ENCODE measurements around the gene GDPD5.

The GDPD5 gene

GRCh38 chr11:75439495-75440120, 86.1 kb downstream of the GDPD5 start:
- in situ Hi-C loops (cut with MboI; ENCODE audit: low pct_unique_long_range_greater_than_20kb, low sequenced_read_pairs): no loop called here
- no peak for DNase-seq

- in situ Hi-C loops (cut with MboI; ENCODE audit: low pct_unique_long_range_greater_than_20kb, low sequenced_read_pairs): no loop called here
- no peak for DNase-seq
Measured at GRCh38 chr11:75439026-75439425, 86.7 kb downstream of the GDPD5 start.

DNA sequence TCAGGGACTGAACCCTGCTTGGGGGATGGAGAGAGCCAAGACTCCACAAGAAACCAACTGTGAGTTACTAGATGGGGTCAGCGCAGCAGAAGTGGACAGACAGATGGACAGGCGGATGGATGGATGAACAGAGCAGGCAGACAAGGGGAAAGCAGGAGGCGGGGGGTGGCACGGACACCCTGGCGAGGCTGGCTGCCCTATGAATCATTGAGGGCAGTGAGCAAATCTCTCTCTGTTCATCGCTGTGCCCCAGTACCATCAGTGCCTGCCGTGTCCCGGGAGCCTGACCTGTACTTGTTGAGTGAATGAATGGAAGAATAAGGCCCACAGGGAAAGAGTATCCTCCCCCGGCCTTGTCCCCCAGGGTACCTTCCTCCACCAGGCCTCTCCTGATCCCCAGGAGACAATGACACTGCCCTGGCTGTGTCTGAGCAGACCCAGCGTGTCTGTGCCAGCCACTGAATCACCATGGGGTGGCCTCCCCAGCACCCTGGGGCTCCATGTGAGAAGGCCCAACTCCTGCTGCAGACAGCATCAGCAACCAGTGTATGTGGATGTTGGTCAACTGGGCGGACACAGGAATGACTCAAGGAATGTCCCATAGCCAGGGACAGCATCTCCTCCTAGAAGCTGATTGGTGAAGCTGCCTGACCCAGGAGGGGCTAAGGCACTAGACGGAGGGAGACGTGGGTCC, 87.6 kb downstream of the GDPD5 start:
- no peak for DNase-seq
- in situ Hi-C loops (cut with MboI; ENCODE audit: low pct_unique_long_range_greater_than_20kb, low sequenced_read_pairs): no loop called here

DNA sequence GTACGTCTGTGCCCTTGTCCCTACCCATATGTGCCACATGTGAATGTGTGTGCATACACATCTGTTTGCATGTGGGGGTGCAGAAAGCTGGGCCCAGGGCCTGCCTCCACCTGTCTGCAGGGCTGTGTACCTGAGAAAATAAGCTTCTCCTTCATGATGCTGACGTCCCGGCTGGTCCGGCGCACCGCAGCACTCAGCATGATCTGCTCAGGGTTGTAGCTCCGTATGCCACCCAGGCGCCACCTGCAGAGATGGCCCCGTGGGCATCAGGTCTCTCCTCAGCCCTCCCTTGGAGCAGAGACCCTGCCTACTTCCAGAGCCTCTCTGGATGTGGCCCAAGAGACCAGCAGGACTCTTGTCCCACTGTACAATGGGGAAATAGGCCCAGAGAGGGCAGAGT, 88.9 kb downstream of the GDPD5 start:
- no peak for DNase-seq
- in situ Hi-C loops (cut with MboI; ENCODE audit: low pct_unique_long_range_greater_than_20kb, low sequenced_read_pairs): no loop called here

GRCh38 chr11:75435571-75435925, 90.2 kb downstream of the GDPD5 start:
- in situ Hi-C loops (cut with MboI; ENCODE audit: low pct_unique_long_range_greater_than_20kb, low sequenced_read_pairs): no loop called here
- DNase-seq: no peak

GRCh38 chr11:75434886-75435570, 90.7 kb downstream of the GDPD5 start:
- in situ Hi-C loops (cut with MboI; ENCODE audit: low pct_unique_long_range_greater_than_20kb, low sequenced_read_pairs): no loop called here
- no peak for DNase-seq

GRCh38 chr11:75434051-75434450, 91.7 kb downstream of the GDPD5 start:
- in situ Hi-C loops (cut with MboI; ENCODE audit: low pct_unique_long_range_greater_than_20kb, low sequenced_read_pairs): no loop called here
- DNase-seq: no peak

- DNase-seq: no peak
- in situ Hi-C loops (cut with MboI; ENCODE audit: low pct_unique_long_range_greater_than_20kb, low sequenced_read_pairs): no loop called here
Measured at GRCh38 chr11:75433443-75433842, 92.3 kb downstream of the GDPD5 start.

- no peak for DNase-seq
- in situ Hi-C loops (cut with MboI; ENCODE audit: low pct_unique_long_range_greater_than_20kb, low sequenced_read_pairs): no loop called here
Measured at GRCh38 chr11:75432911-75433321, 92.8 kb downstream of the GDPD5 start, which contains the start of gene KLHL35. KLHL35 (minus strand) TSS chr11:75433203; CDS start chr11:75430629, 2,574 bp downstream.

DNA sequence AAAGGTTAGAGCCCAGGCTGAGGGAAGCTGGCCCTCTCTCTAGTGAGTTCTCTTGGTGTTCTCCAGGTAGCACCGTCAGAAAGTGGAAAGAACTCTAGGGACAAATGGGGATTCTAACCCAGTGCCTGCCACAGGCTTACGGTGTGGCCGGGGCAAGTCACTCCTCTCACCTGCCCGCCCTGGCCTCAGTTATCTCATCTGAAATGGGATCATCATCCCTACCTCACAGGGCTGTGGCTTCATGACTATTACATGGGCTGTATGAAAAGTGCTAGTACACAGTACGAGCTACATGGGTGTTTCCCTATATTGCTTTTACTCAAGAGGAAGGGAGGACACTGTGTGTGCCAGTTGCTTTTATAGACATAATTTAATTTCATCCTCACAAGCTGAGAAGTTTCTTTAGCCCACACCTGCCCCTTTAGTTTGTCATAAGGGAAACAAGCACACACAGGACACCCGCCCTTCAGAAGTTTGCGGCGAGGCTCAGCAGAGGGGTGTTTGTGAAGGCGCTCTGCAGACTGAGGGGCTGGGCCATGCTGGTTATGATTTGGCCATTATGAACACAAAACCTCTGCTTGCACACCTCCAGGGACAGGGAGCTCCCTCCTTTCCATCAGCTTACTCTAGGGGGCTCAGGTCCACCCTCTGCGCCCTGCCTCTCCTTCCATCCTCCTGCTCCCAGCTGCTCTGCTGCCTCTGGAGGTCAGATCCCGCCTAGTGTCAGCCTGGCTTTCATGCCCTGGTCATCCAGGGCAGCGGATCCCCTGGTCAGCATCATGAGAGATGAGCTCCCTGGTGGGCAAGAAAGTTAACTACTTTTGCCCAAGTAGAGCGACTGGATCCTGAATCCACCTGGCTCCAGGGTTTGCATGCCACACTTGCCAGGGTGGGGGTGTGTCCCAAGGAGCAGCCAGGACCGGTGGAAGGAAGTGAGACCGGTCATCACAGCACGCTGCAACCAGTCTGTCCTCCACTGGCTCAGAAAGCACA, 93.9 kb downstream of the GDPD5 start:
- in situ Hi-C loops (cut with MboI; ENCODE audit: low pct_unique_long_range_greater_than_20kb, low sequenced_read_pairs): no loop called here
- no peak for DNase-seq

DNA sequence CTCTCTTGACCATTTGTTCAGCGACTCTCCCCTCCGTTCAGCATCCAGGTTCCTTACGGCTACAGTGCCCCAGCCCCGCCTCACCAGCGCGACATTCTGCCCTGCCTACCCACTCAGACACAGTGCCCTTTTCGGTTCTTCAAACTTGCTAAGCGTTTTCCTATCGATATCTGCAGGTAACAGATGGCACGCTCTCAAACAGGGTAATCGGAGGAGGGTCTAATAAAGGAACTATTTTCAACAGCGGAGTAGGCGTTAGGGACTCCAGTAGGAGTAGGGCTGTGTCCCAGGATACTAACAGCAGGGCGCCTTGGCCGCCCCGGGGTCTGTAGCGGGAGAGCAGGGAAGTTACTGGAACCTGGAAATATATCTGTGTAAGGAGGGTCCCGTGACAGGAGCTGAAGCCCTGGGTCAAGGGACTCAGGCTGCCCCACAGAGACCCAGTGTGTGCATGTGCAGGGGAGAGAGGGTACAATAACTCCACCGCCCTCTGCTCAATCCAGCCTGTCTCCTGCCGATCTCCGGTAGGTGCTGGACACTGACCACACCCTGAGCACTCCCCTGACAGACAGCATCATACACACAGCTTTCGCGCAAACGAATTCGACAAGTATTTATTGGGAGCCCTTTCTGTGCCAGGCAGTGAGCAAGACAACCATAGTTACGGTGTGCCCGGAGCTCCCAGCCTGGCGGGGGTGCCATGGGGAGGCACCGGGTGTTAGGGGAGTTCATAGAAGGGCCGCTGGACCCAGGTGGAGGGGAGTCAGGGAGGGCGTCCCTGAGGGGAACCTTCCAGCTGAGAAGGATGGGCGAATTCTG, 94.8 kb downstream of the GDPD5 start:
- DNase-seq: no peak
- in situ Hi-C loops (cut with MboI; ENCODE audit: low pct_unique_long_range_greater_than_20kb, low sequenced_read_pairs): no loop called here

DNA sequence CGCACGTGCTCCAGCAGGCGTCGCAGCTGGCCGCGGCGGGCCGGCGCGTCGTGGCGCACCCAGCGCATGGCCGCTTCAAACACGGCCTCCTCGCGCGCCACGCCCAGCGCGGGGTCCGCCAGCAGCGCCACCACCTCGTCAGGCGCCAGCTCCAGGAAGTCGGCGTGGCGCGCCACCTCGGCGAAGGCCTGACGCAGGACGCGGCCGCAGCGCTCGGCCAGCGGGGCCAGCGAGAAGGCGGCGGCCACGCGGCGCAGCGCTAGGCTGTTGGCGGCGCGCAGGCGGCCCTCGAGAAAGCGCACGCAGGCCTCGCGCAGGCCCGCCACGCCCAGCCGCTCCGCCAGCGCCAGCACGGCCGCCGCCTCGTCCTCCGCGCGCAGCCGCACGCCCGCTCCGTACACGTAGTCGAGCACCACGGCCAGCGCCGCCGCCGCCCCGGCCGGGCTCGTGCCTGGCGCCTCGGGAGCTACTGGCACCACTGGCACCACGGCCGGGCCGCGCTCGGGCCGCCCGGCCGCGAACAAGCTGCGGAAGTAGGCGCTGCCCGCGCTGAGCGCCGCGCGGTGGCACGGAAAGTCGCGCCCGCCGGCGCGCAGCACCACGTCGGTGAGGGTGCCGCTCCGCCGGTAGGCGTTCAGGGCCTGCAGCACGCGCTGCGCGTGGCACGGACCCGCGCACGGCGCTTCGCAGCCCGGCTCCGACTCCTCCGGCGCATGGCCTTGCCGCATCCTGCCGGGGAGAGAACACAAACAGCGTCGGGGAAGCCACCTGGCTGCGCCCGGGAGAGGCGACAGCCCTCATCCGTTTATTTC, 95.6 kb downstream of the GDPD5 start:
- in situ Hi-C loops (cut with MboI; ENCODE audit: low pct_unique_long_range_greater_than_20kb, low sequenced_read_pairs): no loop called here
- peak; percentile 58 for DNase-seq

GRCh38 chr11:75429641-75429901, 96.2 kb downstream of the GDPD5 start:
- DNase-seq: no peak
- in situ Hi-C loops (cut with MboI; ENCODE audit: low pct_unique_long_range_greater_than_20kb, low sequenced_read_pairs): no loop called here

DNA sequence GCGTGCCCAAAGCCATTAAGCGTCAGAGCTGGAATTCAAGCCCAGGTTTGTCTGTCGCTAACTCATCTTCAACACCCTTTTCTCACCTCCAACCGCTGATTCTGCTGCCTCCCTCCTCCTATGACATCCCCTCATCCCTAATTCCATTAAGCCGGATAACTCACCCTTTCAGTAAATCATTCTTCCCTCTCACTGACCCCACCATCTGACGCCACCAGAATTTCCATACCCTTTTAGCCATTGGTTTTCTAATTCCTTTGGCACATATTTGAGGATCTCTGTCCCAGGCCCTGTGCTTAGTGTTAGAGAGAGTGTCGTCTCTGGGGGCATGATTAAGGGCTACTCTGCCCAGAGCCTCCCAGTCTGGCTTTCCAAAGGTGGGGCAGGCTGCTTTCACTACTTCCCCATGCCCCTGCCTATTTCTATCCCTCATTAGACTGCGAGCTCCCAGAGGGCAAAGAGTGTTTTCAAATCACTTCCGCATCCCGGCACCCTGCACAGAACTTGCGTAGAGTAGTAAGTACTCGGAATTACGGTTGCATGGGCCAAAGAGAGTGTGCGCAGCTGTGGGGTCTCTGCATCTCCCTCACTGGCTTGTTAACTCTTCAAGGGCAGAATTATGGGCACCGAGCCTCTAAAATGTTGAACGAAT, 96.6 kb downstream of the GDPD5 start:
- in situ Hi-C loops (cut with MboI; ENCODE audit: low pct_unique_long_range_greater_than_20kb, low sequenced_read_pairs): no loop called here
- DNase-seq: no peak

GRCh38 chr11:75428281-75428724, 97.4 kb downstream of the GDPD5 start:
- no peak for DNase-seq
- in situ Hi-C loops (cut with MboI; ENCODE audit: low pct_unique_long_range_greater_than_20kb, low sequenced_read_pairs): no loop called here

- no peak for DNase-seq
- in situ Hi-C loops (cut with MboI; ENCODE audit: low pct_unique_long_range_greater_than_20kb, low sequenced_read_pairs): no loop called here
Measured at GRCh38 chr11:75427181-75427580, 98.6 kb downstream of the GDPD5 start.

DNA sequence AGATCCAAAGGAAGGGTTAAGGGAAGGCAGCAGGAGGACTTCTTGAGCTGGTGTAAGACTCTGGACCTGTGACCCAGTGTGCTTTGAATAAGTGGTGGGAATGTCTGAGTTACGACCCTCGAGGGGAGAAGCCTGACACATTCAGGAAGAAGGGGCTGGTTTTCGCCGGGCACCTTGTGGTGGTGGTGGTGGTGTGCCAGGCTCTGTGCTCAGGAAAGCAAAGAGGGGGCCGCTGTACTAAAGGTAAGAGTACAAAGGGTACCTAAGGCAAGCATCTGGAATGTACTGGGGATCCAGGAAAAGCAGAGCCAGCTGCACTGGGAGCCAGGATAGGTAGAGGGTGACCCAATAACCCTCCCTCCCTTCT, 99.0 kb downstream of the GDPD5 start:
- in situ Hi-C loops (cut with MboI; ENCODE audit: low pct_unique_long_range_greater_than_20kb, low sequenced_read_pairs): no loop called here

DNA sequence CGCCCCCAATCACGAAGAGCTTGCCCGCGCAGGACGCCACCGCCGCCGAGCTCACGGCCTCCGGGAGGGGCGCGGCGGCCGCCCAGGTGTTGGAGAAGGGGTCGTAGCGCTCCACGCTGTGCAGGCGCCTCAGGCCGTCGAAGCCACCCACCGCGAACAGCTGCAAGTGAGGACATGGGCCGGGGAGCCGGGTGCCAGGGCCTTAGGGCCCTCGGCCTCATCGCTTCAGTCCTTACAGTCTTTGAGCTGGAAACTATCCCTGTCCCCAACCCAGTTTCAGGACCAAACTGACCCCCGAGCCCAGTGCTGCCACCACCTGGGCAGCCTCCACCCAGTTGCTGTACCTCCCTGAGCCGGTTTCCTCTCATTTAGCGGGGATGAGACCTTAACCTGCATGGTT, 100.3 kb downstream of the GDPD5 start:
- in situ Hi-C loops (cut with MboI; ENCODE audit: low pct_unique_long_range_greater_than_20kb, low sequenced_read_pairs): no loop called here
- no peak for DNase-seq

More for the DNA sequence above, 99.0 kb downstream of the GDPD5 start:
- DNase-seq: no peak

Measured in KBM-7 (cell line).